ENCODE measurements around the gene DDX60.

DNA sequence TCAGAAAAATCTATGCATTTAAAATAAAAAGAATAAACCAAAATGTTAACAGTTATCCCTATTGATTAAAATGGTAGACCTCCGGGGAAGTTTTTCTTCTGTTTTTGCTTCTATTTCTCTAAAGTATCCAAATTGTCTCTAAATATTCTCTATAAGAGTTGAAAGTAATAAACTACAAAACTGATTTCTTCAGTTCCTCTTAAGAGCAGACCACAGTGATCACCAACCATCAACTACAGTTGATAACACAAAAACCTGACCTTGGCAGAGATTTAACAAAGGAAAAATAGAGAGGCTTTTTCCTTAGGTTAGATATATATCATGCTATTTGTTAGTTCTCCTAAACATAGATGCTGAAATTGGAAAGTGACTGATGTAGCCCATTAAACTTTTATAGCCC lies 27.3 kb downstream of the DDX60 start:
- TF ChIP-seq NR1H2 (CRISPR knock-in tag; IDR thresholded peaks at IDR 0.05) (no peak), FOXP4 (CRISPR knock-in tag; IDR thresholded peaks at IDR 0.05) (no peak), HMGA2 (CRISPR knock-in tag; IDR thresholded peaks at IDR 0.05) (no peak)
